ENCODE results near the gene GCNT2. TPM values are rescaled to one million over a fixed set of nuclear protein-coding genes. Genes with fewer than 3 reads are reported as not detected.
"Not testable (repeated sequence)": the region's sequence is repeated elsewhere in the genome, so short reads cannot be mapped to it uniquely, and the experiment has no call there.

The GCNT2 gene
- total RNA-seq, 6 experiments from 2014 or later: 6.6 to 10.5 (median 9.3) TPM

- Histone ChIP-seq H3K9me3 (no peaks in the 10 kb centered on the region), H3K27ac (peak overlapping the region; percentile 78 to 87 (median 83)), H3K27me3 (no peaks in the 10 kb centered on the region), H3K4me3 (peak overlapping the region; percentile 43 to 63 (median 54)), H3K36me3 (no peaks in the 10 kb centered on the region), H3K4me1 (peaks cover 0 to 31% (median 5%) of the 10 kb centered on the region in 4 donors)
- TF ChIP-seq CTCF (IDR thresholded peaks at IDR 0.05) (no peak), POLR2A (IDR thresholded peaks at IDR 0.05) (peak; percentile 88)
- 0% methylated on average over 11 of the region's 11 CpGs for WGBS (ENCODE audit: insufficient coverage, low coverage, low lambda C conversion rate, missing lambda C conversion rate)
- ATAC-seq (peak; percentile 82 to 90 (median 86)), DNase-seq (peak in 2 of 3 donors; percentile 33 to 74)
- intact Hi-C loops (cut with DNase I): no loop called here
These were observed 7.2 kb downstream of the GCNT2 start for GRCh38 chr6:10528158-10528981.

GRCh38 chr6:10529231-10529801 is 8.2 kb downstream of the GCNT2 start:
- Histone ChIP-seq H3K4me3 (peak overlapping the region; percentile 43 to 63 (median 54)), H3K9me3 (no peaks in the 10 kb centered on the region), H3K27ac (peak overlapping the region; percentile 78 to 87 (median 83)), H3K36me3 (no peaks in the 10 kb centered on the region), H3K27me3 (no peaks in the 10 kb centered on the region), H3K4me1 (peaks cover 0 to 31% (median 5%) of the 10 kb centered on the region in 4 donors)
- TF ChIP-seq CTCF (IDR thresholded peaks at IDR 0.05) (no peak), POLR2A (IDR thresholded peaks at IDR 0.05) (peak; percentile 42)
- DNase-seq: peak in 1 of 3 donors; percentile 55
- ATAC-seq: peak; percentile 52 to 60 (median 56)
- intact Hi-C loops (cut with DNase I): no loop called here
- WGBS (ENCODE audit: insufficient coverage, low coverage, low lambda C conversion rate, missing lambda C conversion rate): 18% methylated on average over 15 of the region's 16 CpGs

GRCh38 chr6:10529828-10530374 is 8.8 kb downstream of the GCNT2 start:
- Histone ChIP-seq H3K27ac (peak overlapping the region; percentile 78 to 87 (median 83)), H3K4me1 (peaks cover 0 to 31% (median 5%) of the 10 kb centered on the region in 4 donors), H3K4me3 (peak overlapping the region; percentile 43 to 63 (median 54))
- intact Hi-C loops (cut with DNase I); H3K9me3 ChIP-seq; H3K36me3 ChIP-seq; H3K27me3 ChIP-seq; DNase-seq: not testable (repeated sequence)
- peak; percentile 8 for TF ChIP-seq POLR2A (IDR thresholded peaks at IDR 0.05)
- WGBS (ENCODE audit: insufficient coverage, low coverage, low lambda C conversion rate, missing lambda C conversion rate): 33% methylated on average over 13 of the region's 13 CpGs
- ATAC-seq: peak in 1 of 4 donors; percentile 11

GRCh38 chr6:10531503-10531902 is 10.4 kb downstream of the GCNT2 start:
- no peak for TF ChIP-seq CTCF (IDR thresholded peaks at IDR 0.05)
- no peak for TF ChIP-seq POLR2A (IDR thresholded peaks at IDR 0.05)
- no peak for ATAC-seq

More at GRCh38 chr6:10531503-10531902, 10.4 kb downstream of the GCNT2 start:
- DNase-seq: no peak
- intact Hi-C loops (cut with DNase I): no loop called here
- Histone ChIP-seq H3K36me3 (no peaks in the 10 kb centered on the region), H3K27me3 (no peaks in the 10 kb centered on the region), H3K9me3 (no peaks in the 10 kb centered on the region), H3K27ac (no peak overlapping the region), H3K4me1 (peaks cover 0 to 31% (median 5%) of the 10 kb centered on the region in 4 donors), H3K4me3 (peak overlapping the region in 1 of 3 donors; percentile 5)
- 25% methylated on average over 1 of the region's 1 CpG for WGBS (ENCODE audit: insufficient coverage, low coverage, low lambda C conversion rate, missing lambda C conversion rate)
